GM12872 (cell line): ENCODE data around the gene B3GALT6.

Experiments
- TF ChIP-seq, protein P1 (sequence below): IDR thresholded peaks from 3 replicates; pipeline ENCODE4 v1.5.1; 2011; ENCODE audit warnings: low read depth, mild to moderate bottlenecking, low read length, moderate library complexity; ENCODE audit not compliant: insufficient read depth

The B3GALT6 gene

DNA sequence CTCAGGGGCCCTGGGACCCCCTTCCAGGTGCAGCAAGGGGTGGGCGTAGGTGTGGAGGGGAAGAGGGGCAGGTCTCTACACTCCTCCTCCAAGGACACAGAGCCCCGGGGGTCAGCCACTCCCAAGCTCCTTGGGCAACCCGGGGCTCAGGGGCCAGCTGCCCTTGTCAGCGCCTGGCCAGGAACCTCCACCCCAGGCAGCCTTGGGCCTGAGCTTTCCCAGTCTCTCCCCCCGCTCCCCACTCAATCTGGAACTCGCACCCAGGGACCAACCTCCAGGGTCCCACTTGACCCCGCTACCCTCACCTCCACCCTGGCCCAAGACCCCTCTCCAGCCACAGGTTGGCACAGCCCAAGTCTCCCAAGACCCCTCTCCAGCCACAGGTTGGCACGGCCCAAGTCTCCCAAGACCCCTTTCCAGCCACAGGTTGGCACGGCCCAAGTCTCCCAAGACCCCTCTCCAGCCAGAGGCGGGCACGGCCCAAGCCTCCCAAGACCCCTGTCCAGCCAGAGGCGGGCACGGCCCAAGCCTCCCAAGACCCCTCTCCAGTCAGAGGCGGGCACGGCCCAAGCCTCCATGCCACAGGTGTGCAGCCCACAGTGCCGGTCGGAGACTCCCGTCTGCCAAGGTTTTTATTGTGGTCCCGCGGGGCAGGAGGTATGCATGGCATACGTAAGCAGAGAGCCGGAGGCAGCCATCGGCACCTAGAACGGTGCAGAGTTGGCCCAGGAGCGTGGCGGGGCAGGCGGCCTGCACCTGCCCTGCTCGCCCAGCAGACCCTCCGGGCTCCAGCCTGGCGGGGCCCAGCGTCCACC, 21.1 kb upstream of the B3GALT6 start:
- TF ChIP-seq, protein P1, sequence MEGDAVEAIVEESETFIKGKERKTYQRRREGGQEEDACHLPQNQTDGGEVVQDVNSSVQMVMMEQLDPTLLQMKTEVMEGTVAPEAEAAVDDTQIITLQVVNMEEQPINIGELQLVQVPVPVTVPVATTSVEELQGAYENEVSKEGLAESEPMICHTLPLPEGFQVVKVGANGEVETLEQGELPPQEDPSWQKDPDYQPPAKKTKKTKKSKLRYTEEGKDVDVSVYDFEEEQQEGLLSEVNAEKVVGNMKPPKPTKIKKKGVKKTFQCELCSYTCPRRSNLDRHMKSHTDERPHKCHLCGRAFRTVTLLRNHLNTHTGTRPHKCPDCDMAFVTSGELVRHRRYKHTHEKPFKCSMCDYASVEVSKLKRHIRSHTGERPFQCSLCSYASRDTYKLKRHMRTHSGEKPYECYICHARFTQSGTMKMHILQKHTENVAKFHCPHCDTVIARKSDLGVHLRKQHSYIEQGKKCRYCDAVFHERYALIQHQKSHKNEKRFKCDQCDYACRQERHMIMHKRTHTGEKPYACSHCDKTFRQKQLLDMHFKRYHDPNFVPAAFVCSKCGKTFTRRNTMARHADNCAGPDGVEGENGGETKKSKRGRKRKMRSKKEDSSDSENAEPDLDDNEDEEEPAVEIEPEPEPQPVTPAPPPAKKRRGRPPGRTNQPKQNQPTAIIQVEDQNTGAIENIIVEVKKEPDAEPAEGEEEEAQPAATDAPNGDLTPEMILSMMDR, result no peak

DNA sequence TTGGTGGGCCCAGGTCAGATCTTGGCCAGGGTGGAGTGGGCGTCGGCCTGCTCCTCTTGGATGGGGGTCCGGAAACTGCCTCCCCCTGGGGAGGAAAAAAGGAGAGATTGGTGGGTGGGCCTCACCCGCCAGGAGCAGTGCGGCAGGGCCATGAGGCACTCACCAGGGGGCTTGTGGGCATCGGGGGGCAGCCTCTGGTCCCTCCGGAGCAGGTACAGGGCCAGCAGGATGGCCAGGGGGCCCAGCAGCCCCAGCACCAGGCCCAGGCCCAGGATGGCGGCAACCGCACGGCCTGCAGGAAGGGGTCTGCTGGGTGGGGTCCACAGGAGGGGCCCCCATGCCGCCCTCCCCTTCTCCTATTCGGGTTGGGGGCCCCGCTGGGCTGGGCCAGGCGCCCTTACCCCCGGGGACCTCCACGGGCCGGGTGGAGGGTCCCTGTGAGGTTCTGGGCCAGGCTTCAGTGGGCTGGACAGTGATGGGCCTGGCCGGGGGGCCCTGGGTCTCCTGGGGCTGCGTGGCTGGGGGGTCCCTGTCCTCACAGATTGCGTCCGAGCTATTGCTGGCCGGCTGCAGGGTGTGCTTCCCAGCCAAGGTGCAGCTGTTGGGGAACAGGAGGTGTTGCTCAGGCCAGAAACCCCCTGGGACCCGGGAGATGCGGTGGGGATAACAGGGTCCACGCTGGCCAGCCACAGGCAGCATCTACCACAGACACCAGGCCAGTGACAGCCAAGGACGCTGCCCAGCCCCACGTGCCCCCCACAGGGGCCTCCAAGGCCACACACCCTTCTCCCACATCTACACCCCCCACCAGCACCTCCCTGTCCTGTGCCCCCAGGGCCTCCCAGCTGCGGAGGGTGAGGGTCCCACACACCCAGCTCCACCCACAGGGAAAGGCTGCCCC, 20.2 kb upstream of the B3GALT6 start:
- TF ChIP-seq, protein P1, result no peak

DNA sequence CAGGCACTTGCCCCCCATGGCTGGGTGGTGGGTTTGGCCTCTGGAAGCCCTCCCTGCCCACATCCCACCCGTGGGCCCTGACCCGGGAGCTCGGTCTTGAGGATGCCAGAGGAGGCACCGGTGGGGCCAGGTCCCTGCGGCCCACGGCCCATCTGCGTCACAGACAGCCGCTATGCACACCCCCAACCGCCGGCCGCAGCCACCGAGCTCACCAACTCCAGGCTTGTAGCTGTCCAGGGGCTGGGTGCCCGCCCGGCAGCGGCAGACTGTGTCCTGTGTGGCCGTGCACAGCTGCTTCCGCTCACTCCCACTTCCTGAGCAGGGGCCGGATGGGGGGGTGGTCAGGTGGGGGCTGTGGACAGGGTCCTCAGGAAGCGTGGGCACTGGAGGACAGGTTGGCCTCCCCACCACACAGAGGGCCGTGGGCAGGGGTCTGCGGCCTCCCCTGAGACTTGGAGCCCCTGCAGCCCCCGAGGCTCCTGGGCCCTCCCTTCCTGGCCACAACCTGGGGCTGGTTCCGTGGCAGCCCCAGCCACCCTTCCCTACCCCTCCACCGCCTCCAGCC, 19.2 kb upstream of the B3GALT6 start:
- TF ChIP-seq, protein P1, result no peak

DNA sequence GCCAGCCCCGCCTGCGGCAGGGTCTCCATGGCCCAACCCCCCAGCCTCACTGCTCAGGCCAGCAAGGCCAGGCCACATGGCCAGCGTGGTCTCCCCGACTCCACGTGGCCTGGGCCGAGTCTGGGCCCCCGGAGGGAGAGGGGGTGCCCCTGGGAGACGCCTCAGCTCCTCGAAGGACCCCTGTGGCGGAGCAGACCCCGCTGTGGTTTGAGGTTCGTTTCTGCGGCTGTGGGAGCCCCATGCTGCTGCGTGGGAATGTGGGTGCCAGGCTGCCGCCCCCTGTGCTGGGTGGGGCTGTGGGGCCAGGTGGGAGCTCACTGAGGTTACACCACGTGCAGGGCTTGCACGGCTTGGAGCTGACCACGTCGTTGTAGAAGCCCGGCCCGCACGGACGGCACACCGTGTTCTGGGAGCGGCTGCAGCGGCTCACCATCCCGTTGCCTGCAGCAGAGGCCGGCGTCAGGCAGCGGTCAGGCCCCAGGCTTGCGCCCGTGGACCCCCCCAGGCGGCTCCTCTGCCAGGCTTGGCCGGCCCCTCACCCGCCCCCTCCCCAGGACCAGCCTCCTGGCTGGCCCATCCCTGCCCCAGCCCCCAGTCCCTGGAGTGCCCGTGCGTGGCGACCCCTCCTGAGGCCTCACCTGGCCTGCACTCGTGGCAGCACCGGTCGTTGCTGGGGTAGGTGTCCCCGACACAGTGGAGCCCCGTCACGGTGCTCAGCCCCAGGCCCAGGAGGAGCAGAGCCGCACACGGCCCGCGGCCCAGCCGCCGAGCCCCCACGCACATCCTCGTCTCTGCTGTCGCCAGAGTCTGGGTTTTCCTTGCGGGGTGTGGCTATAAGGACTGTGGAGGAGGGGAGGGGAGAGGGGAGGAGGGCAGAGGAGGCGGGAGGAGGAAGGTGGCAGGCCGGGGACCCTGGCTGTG, 18.4 kb upstream of the B3GALT6 start, which contains the start of gene TNFRSF4:
TNFRSF4 (minus strand) TSS at position 809 of the 921 bp plus-strand sequence; CDS start at position 783, 26 bp downstream.
- TF ChIP-seq, protein P1, result no peak

DNA sequence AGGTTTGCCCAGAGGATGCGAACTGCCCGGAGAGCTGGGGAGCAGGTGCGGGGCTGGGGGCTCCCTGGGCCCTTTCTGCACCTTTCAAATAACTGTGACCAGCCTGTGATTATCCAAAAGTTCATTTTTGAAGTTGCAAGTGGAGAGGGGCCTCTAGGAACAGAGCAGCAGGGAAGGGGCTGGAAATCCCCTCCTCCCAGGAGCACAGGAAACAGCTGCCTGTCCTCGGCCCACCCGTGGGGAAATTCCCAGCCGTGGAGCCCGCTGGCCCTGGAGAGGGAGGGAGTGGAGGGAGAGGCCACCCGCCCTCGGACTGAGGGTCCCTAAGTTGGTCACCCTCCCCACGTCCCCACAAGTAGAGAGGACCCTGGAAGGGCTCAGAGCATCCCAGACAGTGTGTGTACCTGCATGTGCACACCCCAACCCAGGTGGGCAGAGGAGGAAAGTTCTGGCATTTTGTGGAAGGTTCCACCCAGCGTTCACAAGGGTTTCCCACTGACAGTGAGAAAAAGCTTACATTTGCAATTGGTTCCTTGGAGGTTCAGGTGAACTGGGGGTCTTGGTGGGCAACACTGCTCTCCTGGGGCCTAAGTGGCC, 16.9 kb upstream of the B3GALT6 start:
- TF ChIP-seq, protein P1, result no peak

DNA sequence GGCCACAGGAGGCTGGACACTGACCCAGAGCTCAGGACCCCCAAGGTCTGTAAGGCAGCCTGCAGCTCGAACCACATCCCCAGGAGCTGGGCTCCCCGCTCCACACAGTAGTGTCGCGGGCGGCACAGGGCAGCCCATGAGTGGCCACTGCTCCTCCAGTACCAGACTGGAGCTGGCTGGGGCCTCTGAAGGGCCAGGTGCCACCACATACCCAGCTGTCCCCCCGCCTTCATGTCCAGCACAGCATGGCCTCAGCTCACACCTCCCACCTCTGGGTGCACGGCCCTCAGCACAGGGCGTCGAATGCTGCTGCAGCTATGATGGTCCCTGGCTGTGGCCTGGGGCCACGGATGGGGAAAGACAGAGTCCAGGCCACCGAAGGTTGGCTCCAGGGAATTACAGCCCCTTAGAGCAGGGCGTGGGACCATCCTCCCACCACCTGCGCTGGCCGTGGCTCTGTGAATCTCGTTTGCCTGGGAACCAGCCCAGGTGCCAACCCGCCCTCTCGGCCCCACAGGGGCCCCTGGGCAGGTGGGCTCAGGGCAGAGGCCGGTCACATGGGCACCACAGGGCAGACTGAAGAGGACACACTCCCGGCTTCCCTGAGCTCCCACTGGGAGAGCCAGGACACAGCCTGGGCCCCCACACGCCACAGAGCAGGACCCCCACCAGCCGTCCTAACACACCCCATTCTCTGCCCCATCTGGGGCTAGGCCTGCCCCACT, 16.0 kb upstream of the B3GALT6 start:
- TF ChIP-seq, protein P1, result no peak
